Keratinocyte (primary cell): ENCODE results near the gene METTL21A.

ENCODE experiments used
- CTCF ChIP-seq, 3 experiments: IDR thresholded peaks in 1 of 3; conservative IDR thresholded peaks in 1 of 3; optimal IDR thresholded peaks in 1 of 3; 2 replicates in 2 of 3; 3 replicates in 1 of 3; pipeline versions ENCODE3 to v1.5.1; 2011; ENCODE audit warnings: low read length in 3 of 3, mild to moderate bottlenecking in 3 of 3, moderate library complexity in 2 of 3, control low read depth in 1 of 3, inconsistent platforms in 1 of 3; ENCODE audit not compliant: insufficient read depth in 2 of 3; ENCODE audit errors: extremely low read depth in 1 of 3
- EZH2 ChIP-seq: IDR thresholded peaks from one replicate; pipeline ENCODE4 v1.6.1; 2012; ENCODE audit warnings: inconsistent platforms, mild to moderate bottlenecking, low read length, moderate library complexity

GRCh38 chr2:207594731-207595130, 30.5 kb downstream of the METTL21A start:
- TF ChIP-seq CTCF (optimal IDR thresholded peaks at IDR 0.05 in 1 of 3, IDR thresholded peaks at IDR 0.05 in 1 of 3, conservative IDR thresholded peaks at IDR 0.05 in 1 of 3; ENCODE audit: extremely low read depth in 1 of 3, insufficient read depth in 2 of 3, low read length in 3 of 3) (no peak), EZH2 (no peak)
